GM12892 (cell line): ENCODE measurements around the gene ANKHD1.

Experiments used
- POLR2A ChIP-seq: IDR thresholded peaks from 2 replicates; pipeline ENCODE4 v1.6.1; 2011; ENCODE audit warnings: low read depth, low read length, control low read depth
- POLR2AphosphoS5 ChIP-seq: IDR thresholded peaks from 2 replicates; pipeline ENCODE4 v1.6.1; 2011; ENCODE audit warnings: low read depth, low read length, control low read depth
- TAF1 ChIP-seq: IDR thresholded peaks from 2 replicates; pipeline ENCODE4 v1.6.1; 2011; ENCODE audit warnings: low read depth, mild to moderate bottlenecking, control low read depth, low read length, borderline replicate concordance

- TF ChIP-seq POLR2A (no peak), TAF1 (no peak), POLR2AphosphoS5 (no peak)
These were observed 80.1 kb downstream of the ANKHD1 start for GRCh38 chr5:140481758-140482157.
